ENCODE results near the gene TCF19. TPM values are rescaled to one million over a fixed set of nuclear protein-coding genes. Genes with fewer than 3 reads are reported as not detected.
A peak's percentile ranks its signal among the peaks of the same experiment; 100 is the strongest.

The TCF19 gene
- 43.2 and 49.5 TPM in 2 replicates for total RNA-seq (2022)
- percentile 73 among the genes with signal in this experiment for Bru-seq, nascent RNA
- percentile 95 among the genes with signal in this experiment for BruChase-seq, experiment 1, labeled RNA remaining after a 6-hour chase
- BruChase-seq, experiment 2, labeled RNA remaining after a 2-hour chase, result percentile 95 among the genes with signal in this experiment
- long read RNA-seq, transcript TCF19-202 (4 exons, 3,290 nt), result minor isoform, 14 of 89 reads
- long read RNA-seq, transcript TCF19-201 (4 exons, 3,039 nt), result major isoform, 21 of 89 reads
- long read RNA-seq, partial matches to known transcripts, result 43 of 89 reads
- long read RNA-seq, other reads (novel, unspliced or antisense), result 11 of 89 reads

DNA sequence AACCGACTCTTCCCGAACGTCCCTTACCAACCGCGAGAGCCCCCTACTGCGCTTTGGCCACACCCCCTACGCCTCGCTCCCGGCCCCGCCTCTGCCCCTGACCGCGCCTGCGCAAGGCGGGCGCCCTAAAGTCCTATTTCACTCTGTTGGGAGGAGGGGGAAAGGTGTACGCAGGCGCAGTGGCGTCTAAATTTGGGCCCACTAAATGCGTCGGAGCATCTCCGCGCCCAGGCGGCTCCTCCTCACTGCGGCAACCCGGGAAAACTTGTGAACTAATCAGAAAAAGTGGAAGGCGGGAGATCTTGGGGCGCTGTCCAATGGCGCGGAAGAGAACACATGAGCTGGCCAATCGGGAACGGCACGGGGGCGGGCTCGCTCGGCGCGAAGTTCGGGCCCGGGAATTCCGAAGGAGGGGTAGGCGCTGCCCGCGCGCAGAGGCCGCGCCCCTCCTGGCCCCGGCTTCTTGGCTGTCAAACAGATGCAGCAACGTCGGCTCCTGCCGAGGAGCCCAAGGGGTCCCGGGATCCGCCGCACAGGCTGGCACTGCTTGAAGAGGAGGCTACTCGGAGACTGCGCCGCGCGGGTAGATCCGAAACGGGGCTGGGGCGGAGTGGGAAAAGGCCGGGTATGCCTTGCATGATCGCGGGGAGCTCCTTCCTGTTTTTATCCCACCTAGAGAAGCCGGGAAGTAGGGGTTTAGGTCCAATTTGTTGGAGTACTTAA lies at the start of gene TCF19:
Gene TCF19 (plus strand): TSS at position 450 of the 723 bp plus-strand sequence. CDS start 881 bp downstream, outside the sequence.
- Mint-ChIP-seq H3K27ac (ENCODE audit: unreplicated experiment) (peak within 1 kb of the TSS; percentile 91), H3K36me3 (ENCODE audit: insufficient read depth, unreplicated experiment) (peaks cover 70% of the 10 kb centered on the region), H3K4me3 (ENCODE audit: low read depth, unreplicated experiment) (peak within 1 kb of the TSS; percentile 99), H3K9me3 (ENCODE audit: low read depth, unreplicated experiment) (no peaks in the 10 kb centered on the region), H3K27me3 (ENCODE audit: unreplicated experiment) (no peaks in the 10 kb centered on the region), H3K4me1 (ENCODE audit: low read depth, unreplicated experiment) (peaks cover 53% of the 10 kb centered on the region)
- CTCF ChIA-PET, result interaction anchor here (0.5 to 2.5 kb wide), 19 partner anchors 9 to 1040 kb away, joined by 3 to 11 read pairs (median 4); partner anchors contain the start of gene POU5F1
- no TSS peak for BruUV-seq (replicated peaks)
- TF ChIP-seq CTCF (IDR thresholded peaks at IDR 0.05; ENCODE audit: unreplicated experiment), result no peak
- peak; percentile 100 for DNase-seq
- intact Hi-C loops (cut with micrococcal nuclease; ENCODE audit: unreplicated experiment), result loop anchor here (2.0 kb wide), 1 partner anchor 20 kb away; no protein-coding TSS in a partner anchor

DNA sequence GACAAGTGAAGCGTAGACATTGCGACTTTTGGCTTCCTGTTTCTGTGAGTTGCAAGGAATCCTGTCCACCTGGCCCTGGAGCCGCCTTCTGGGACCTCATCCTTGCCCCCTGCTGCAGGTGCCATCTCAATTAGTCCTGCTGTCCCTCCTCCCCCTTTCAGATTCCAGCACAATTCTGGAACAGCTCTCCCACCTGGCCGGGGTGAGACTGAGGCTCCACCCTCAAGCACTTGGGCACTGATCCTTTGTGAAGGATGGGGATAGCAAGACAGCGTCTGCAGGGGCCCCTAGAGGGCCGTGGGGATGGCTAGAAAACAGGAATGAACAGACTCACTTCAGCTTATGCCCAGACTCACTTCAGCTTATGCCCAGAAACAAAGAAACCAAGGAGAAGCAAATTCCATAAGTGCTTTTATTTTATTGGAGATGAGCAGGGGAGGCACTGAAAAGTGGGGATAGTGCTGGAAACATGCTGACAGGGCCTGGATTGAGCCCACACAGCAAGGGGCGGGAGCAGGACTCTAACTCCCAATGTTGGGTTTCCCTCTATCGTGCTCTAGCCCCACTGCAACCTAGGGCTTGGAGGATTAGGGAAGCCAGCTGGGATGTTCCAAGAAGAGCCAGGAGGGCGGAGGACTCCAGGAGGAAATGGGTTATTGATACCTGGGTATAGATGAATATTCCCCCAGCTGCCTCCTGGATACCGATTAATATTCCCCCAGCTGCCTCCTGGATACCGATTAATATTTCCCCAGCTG lies 47.4 kb upstream of the TCF19 start:
- Mint-ChIP-seq H3K4me3 (ENCODE audit: low read depth, unreplicated experiment) (no peak overlapping the region), H3K4me1 (ENCODE audit: low read depth, unreplicated experiment) (peaks cover 40% of the 10 kb centered on the region), H3K27ac (ENCODE audit: unreplicated experiment) (no peak overlapping the region), H3K9me3 (ENCODE audit: low read depth, unreplicated experiment) (no peaks in the 10 kb centered on the region), H3K36me3 (ENCODE audit: insufficient read depth, unreplicated experiment) (peaks cover 16% of the 10 kb centered on the region), H3K27me3 (ENCODE audit: unreplicated experiment) (peaks cover 28% of the 10 kb centered on the region)
- BruUV-seq (replicated peaks), result no TSS peak
- no peak for TF ChIP-seq CTCF (IDR thresholded peaks at IDR 0.05; ENCODE audit: unreplicated experiment)
- intact Hi-C loops (cut with micrococcal nuclease; ENCODE audit: unreplicated experiment), result no loop called here
- no peak for DNase-seq
- CTCF ChIA-PET, result interaction anchor here (0.9 to 1.2 kb wide), 2 partner anchors 16 to 24 kb away, joined by 3 to 4 read pairs; no protein-coding TSS in a partner anchor

DNA sequence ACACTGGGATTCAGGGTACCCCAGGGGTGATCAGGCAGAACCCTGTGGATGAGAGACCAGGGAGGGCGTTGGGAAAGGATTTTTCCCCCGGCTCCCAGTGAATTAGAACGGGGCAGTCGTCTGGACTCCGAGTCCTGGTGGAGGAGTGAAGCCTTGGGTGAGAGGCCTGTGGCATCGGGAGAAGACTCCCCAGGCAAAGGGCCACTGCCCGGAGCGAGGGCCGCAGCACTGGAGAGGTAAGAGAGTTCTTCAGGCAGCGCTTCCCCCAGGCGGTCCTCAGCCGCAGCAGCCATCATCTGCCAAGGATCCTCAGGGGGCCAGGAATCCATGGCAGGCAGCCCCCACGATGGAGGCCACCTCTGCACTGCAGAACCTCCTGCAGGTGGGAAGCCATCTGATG lies 46.7 kb upstream of the TCF19 start:
- intact Hi-C loops (cut with micrococcal nuclease; ENCODE audit: unreplicated experiment), result no loop called here
- DNase-seq, result no peak
- Mint-ChIP-seq H3K4me3 (ENCODE audit: low read depth, unreplicated experiment) (no peak overlapping the region), H3K27ac (ENCODE audit: unreplicated experiment) (no peak overlapping the region), H3K4me1 (ENCODE audit: low read depth, unreplicated experiment) (peaks cover 47% of the 10 kb centered on the region), H3K36me3 (ENCODE audit: insufficient read depth, unreplicated experiment) (peaks cover 19% of the 10 kb centered on the region), H3K9me3 (ENCODE audit: low read depth, unreplicated experiment) (no peaks in the 10 kb centered on the region), H3K27me3 (ENCODE audit: unreplicated experiment) (peaks cover 21% of the 10 kb centered on the region)
- no TSS peak for BruUV-seq (replicated peaks)
- CTCF ChIA-PET, result interaction anchor here (1.2 kb wide), 1 partner anchor 25 kb away, joined by 4 read pairs; no protein-coding TSS in a partner anchor
- no peak for TF ChIP-seq CTCF (IDR thresholded peaks at IDR 0.05; ENCODE audit: unreplicated experiment)

- intact Hi-C loops (cut with micrococcal nuclease; ENCODE audit: unreplicated experiment), result no loop called here
- Mint-ChIP-seq H3K27ac (ENCODE audit: unreplicated experiment) (no peak within 1 kb of the TSS), H3K9me3 (ENCODE audit: low read depth, unreplicated experiment) (no peaks in the 10 kb centered on the region), H3K36me3 (ENCODE audit: insufficient read depth, unreplicated experiment) (peaks cover 19% of the 10 kb centered on the region), H3K4me3 (ENCODE audit: low read depth, unreplicated experiment) (no peak within 1 kb of the TSS), H3K27me3 (ENCODE audit: unreplicated experiment) (peaks cover 19% of the 10 kb centered on the region), H3K4me1 (ENCODE audit: low read depth, unreplicated experiment) (peaks cover 52% of the 10 kb centered on the region)
- BruUV-seq (replicated peaks), result no TSS peak
- no peak for DNase-seq
- CTCF ChIA-PET, result interaction anchor here (0.7 to 0.8 kb wide), 2 partner anchors 24 to 25 kb away, joined by 3 read pairs; no protein-coding TSS in a partner anchor
- no peak for TF ChIP-seq CTCF (IDR thresholded peaks at IDR 0.05; ENCODE audit: unreplicated experiment)
Measured at GRCh38 chr6:31112478-31112877, 45.9 kb upstream of the TCF19 start, which contains the start of gene C6orf15. C6orf15 (minus strand) TSS chr6:31112575; CDS start chr6:31112555, 20 bp downstream.

All from Calu3 (cell line).